Liver (tissue), 3 donors: Measurements from ENCODE around the gene EHD1.

Experiments
- FOXA1 ChIP-seq: IDR thresholded peaks from 2 replicates; pipeline ENCODE4 v1.6.1; 2016; ENCODE audit warnings: antibody characterized with exemption
- GABPA ChIP-seq, 2 donors: IDR thresholded peaks in 1 of 2; conservative IDR thresholded peaks in 1 of 2; 2 replicates each; pipeline ENCODE4 v1.6.1; 2016; ENCODE audit warnings: antibody characterized with exemption in 2 of 2, mild to moderate bottlenecking in 1 of 2, moderate library complexity in 1 of 2
- JUND ChIP-seq, 2 donors: IDR thresholded peaks; 2 replicates each; pipeline ENCODE4 v1.6.1; 2016; ENCODE audit warnings: antibody characterized with exemption in 2 of 2
- RAD21 ChIP-seq, 2 donors: IDR thresholded peaks; 2 replicates each; pipeline ENCODE4 v1.6.1; 2016; ENCODE audit warnings: antibody characterized with exemption in 2 of 2, mild to moderate bottlenecking in 2 of 2
- SP1 ChIP-seq: IDR thresholded peaks from 2 replicates; pipeline ENCODE4 v1.6.1; 2018; ENCODE audit warnings: antibody characterized with exemption, mild to moderate bottlenecking
- TAF1 ChIP-seq: conservative IDR thresholded peaks from 2 replicates; pipeline ENCODE4 v1.6.1; 2016; ENCODE audit warnings: antibody characterized with exemption, mild to moderate bottlenecking
- YY1 ChIP-seq: IDR thresholded peaks from 2 replicates; pipeline ENCODE4 v1.6.1; 2016; ENCODE audit warnings: antibody characterized with exemption, mild to moderate bottlenecking
- TF ChIP-seq, protein P1 (sequence below): IDR thresholded peaks from 2 replicates; pipeline ENCODE4 v1.6.1; 2016; ENCODE audit warnings: antibody characterized with exemption
- TF ChIP-seq, protein P2 (sequence below): fragments of 150-350 bp; IDR thresholded peaks from 2 replicates; pipeline ENCODE4 v1.5.1; 2017; ENCODE audit warnings: improper control_type of control experiment, low read depth, low read length; ENCODE audit not compliant: missing input control
- TF ChIP-seq, protein P3 (sequence below): IDR thresholded peaks from 2 replicates; pipeline ENCODE4 v1.6.1; 2016; ENCODE audit warnings: antibody characterized with exemption, mild to moderate bottlenecking
- donor health status: healthy.
- donor health status: healthy.

DNA sequence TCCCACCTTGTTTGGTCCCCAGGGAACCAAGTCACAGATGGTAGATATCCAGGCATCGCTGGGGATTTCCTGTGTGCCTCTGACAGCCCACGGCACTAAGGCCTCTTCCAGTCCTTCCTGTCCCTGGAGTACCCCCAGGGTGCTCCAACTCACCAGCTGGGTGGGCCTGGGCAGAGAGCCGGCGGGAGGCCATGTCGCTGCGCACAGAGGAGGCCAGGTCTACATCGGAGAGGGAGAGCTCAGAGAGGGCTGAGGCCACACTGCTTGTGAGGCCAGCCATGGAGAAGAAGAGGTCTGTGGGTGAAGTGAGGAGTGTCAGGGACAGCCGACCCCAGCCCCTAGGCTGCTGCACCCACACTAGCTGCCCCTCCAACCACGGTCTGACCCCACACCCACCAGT, 33.3 kb upstream of the EHD1 start:
- TF ChIP-seq, protein P1, sequence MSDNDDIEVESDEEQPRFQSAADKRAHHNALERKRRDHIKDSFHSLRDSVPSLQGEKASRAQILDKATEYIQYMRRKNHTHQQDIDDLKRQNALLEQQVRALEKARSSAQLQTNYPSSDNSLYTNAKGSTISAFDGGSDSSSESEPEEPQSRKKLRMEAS, result no peak
- TF ChIP-seq GABPA (IDR thresholded peaks at IDR 0.05 in 1 of 2, conservative IDR thresholded peaks at IDR 0.05 in 1 of 2) (no peak), JUND (IDR thresholded peaks at IDR 0.05) (no peak), TAF1 (no peak), YY1 (no peak), RAD21 (IDR thresholded peaks at IDR 0.05) (no peak), SP1 (no peak), FOXA1 (no peak)
- TF ChIP-seq, protein P2, sequence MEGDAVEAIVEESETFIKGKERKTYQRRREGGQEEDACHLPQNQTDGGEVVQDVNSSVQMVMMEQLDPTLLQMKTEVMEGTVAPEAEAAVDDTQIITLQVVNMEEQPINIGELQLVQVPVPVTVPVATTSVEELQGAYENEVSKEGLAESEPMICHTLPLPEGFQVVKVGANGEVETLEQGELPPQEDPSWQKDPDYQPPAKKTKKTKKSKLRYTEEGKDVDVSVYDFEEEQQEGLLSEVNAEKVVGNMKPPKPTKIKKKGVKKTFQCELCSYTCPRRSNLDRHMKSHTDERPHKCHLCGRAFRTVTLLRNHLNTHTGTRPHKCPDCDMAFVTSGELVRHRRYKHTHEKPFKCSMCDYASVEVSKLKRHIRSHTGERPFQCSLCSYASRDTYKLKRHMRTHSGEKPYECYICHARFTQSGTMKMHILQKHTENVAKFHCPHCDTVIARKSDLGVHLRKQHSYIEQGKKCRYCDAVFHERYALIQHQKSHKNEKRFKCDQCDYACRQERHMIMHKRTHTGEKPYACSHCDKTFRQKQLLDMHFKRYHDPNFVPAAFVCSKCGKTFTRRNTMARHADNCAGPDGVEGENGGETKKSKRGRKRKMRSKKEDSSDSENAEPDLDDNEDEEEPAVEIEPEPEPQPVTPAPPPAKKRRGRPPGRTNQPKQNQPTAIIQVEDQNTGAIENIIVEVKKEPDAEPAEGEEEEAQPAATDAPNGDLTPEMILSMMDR, result no peak
- TF ChIP-seq, protein P3, sequence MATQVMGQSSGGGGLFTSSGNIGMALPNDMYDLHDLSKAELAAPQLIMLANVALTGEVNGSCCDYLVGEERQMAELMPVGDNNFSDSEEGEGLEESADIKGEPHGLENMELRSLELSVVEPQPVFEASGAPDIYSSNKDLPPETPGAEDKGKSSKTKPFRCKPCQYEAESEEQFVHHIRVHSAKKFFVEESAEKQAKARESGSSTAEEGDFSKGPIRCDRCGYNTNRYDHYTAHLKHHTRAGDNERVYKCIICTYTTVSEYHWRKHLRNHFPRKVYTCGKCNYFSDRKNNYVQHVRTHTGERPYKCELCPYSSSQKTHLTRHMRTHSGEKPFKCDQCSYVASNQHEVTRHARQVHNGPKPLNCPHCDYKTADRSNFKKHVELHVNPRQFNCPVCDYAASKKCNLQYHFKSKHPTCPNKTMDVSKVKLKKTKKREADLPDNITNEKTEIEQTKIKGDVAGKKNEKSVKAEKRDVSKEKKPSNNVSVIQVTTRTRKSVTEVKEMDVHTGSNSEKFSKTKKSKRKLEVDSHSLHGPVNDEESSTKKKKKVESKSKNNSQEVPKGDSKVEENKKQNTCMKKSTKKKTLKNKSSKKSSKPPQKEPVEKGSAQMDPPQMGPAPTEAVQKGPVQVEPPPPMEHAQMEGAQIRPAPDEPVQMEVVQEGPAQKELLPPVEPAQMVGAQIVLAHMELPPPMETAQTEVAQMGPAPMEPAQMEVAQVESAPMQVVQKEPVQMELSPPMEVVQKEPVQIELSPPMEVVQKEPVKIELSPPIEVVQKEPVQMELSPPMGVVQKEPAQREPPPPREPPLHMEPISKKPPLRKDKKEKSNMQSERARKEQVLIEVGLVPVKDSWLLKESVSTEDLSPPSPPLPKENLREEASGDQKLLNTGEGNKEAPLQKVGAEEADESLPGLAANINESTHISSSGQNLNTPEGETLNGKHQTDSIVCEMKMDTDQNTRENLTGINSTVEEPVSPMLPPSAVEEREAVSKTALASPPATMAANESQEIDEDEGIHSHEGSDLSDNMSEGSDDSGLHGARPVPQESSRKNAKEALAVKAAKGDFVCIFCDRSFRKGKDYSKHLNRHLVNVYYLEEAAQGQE, result no peak
